Keratinocyte (primary cell): Measurements from ENCODE around the gene SLC27A1. TPM values are rescaled to one million over a fixed set of nuclear protein-coding genes. Genes with fewer than 3 reads are reported as not detected.
A peak's percentile ranks its signal among the peaks of the same experiment; 100 is the strongest.

ENCODE experiments used
- DNase-seq: peaks from one replicate; pipeline ENCODE4 v3.0.0-alpha.2; 2011; ENCODE audit warnings: low read depth, missing footprints, low spot score
- FAIRE-seq: peaks from 2 replicates; lab custom pipeline; 2011; peaks lifted over from hg19 to GRCh38; lab: Jason Lieb, UNC
- H2AFZ ChIP-seq: 2 replicates; pipeline ENCODE4 v1.6.0; 2012; ENCODE audit warnings: low read length, control low read depth, inconsistent platforms; ENCODE audit not compliant: control insufficient read depth
- H3K27ac ChIP-seq: 2 replicates; pipeline ENCODE4 v1.5.1; 2011; ENCODE audit warnings: low read length; ENCODE audit not compliant: control insufficient read depth, insufficient read depth
- H3K27me3 ChIP-seq: 3 replicates; pipeline ENCODE4 v1.6.0; 2011; ENCODE audit warnings: low read length; ENCODE audit not compliant: control insufficient read depth, insufficient read depth; ENCODE audit errors: extremely low read depth
- H3K36me3 ChIP-seq, 2 experiments: 2 replicates in 1 of 2; 3 replicates in 1 of 2; pipeline ENCODE4 v1.5.1; 2011; ENCODE audit warnings: low read length in 2 of 2, mild to moderate bottlenecking in 1 of 2; ENCODE audit not compliant: control insufficient read depth in 2 of 2, insufficient read depth in 2 of 2; ENCODE audit errors: extremely low read depth in 1 of 2
- H3K4me1 ChIP-seq: 3 replicates; pipeline ENCODE4 v1.5.1; 2011; ENCODE audit warnings: low read length; ENCODE audit not compliant: control insufficient read depth, insufficient read depth; ENCODE audit errors: extremely low read depth
- H3K4me2 ChIP-seq: 3 replicates; pipeline ENCODE4 v1.6.0; 2011; ENCODE audit warnings: low read depth, low read length; ENCODE audit not compliant: control insufficient read depth, insufficient read depth; ENCODE audit errors: extremely low read depth
- H3K4me3 ChIP-seq, 3 experiments: fragments of 200-600 bp in 1 of 3; sonication (generic) in 1 of 3; 2 replicates in 2 of 3; 3 replicates in 1 of 3; pipeline ENCODE4 v1.5.1; 2011 to 2016; ENCODE audit warnings: low read length in 3 of 3, mild to moderate bottlenecking in 3 of 3, control low read depth in 2 of 3, inconsistent platforms in 1 of 3, low read depth in 1 of 3, mixed read lengths in 1 of 3, mixed run types in 1 of 3, moderate library complexity in 1 of 3; ENCODE audit not compliant: control insufficient read depth in 2 of 3, insufficient read depth in 2 of 3; ENCODE audit errors: extremely low read depth in 1 of 3
- H3K79me2 ChIP-seq: 2 replicates; pipeline ENCODE4 v1.6.0; 2012; ENCODE audit warnings: low read length; ENCODE audit not compliant: control insufficient read depth, insufficient read depth
- H3K9ac ChIP-seq: 3 replicates; pipeline ENCODE4 v1.6.0; 2011; ENCODE audit warnings: low read length; ENCODE audit not compliant: control insufficient read depth, insufficient read depth; ENCODE audit errors: extremely low read depth
- H3K9me1 ChIP-seq: 3 replicates; pipeline ENCODE4 v1.6.0; 2011; ENCODE audit warnings: low read length; ENCODE audit not compliant: control insufficient read depth, insufficient read depth; ENCODE audit errors: extremely low read depth
- H3K9me3 ChIP-seq: 2 replicates; pipeline ENCODE4 v1.5.1; 2012; ENCODE audit warnings: low read depth, low read length; ENCODE audit not compliant: control insufficient read depth
- H4K20me1 ChIP-seq: 3 replicates; pipeline ENCODE4 v1.6.0; 2011; ENCODE audit warnings: low read length; ENCODE audit not compliant: control insufficient read depth, insufficient read depth; ENCODE audit errors: extremely low read depth
- CTCF ChIP-seq, 3 experiments: IDR thresholded peaks in 1 of 3; conservative IDR thresholded peaks in 1 of 3; optimal IDR thresholded peaks in 1 of 3; 2 replicates in 2 of 3; 3 replicates in 1 of 3; pipeline versions ENCODE3 to v1.5.1; 2011; ENCODE audit warnings: low read length in 3 of 3, mild to moderate bottlenecking in 3 of 3, moderate library complexity in 2 of 3, control low read depth in 1 of 3, inconsistent platforms in 1 of 3; ENCODE audit not compliant: insufficient read depth in 2 of 3; ENCODE audit errors: extremely low read depth in 1 of 3
- EZH2 ChIP-seq: IDR thresholded peaks from one replicate; pipeline ENCODE4 v1.6.1; 2012; ENCODE audit warnings: inconsistent platforms, mild to moderate bottlenecking, low read length, moderate library complexity
- dilution Hi-C: fragments of 300-500 bp; cut with MboI; formaldehyde crosslinking; loops from one replicate; pipeline ENCODE4 v1.7.0; 2020; ENCODE audit warnings: low sequenced_read_pairs; ENCODE audit not compliant: extremely low pct_ligation_motif_present
- polyA minus RNA-seq, 3 experiments: library from RNA; depleted of rRNA, polyadenylated mRNA; stranded (reverse); fragments of >200 nt; gene quantifications; 1 replicate in 1 of 3; 2 replicates in 1 of 3; 3 replicates in 1 of 3; pipeline ENCODE4 v1.2.3, GENCODE V29; 2011
- polyA plus RNA-seq, 5 experiments: library from polyadenylated mRNA; depleted of rRNA in 3 of 5; stranded (reverse) in 3 of 5; stranded (forward) in 1 of 5; unstranded in 1 of 5; fragments of >200 nt; gene quantifications; 1 replicate in 1 of 5; 2 replicates in 3 of 5; 3 replicates in 1 of 5; pipeline versions ENCODE4 v1.2.1 to v1.2.3, GENCODE V29; 2011 to 2012; ENCODE audit warnings: missing spikeins in 2 of 5, low read depth in 1 of 5, low replicate concordance in 1 of 5

SLC27A1 gene
- polyA plus RNA-seq (8.4 to 12.6 TPM (median 11.7 TPM) in 3 replicates), polyA minus RNA-seq (7.9 to 23.1 TPM (median 12.0 TPM) in 3 replicates)
- 2.0 TPM for polyA plus RNA-seq (2011; ENCODE audit: low read depth)
- 4.7 and 8.4 TPM in 2 replicates for polyA plus RNA-seq (2011; cell fraction: cytosol; rRNA removed)
- 28.1 and 38.7 TPM in 2 replicates for polyA plus RNA-seq (2011; cell fraction: nucleus; rRNA removed)
- 6.2 and 16.0 TPM in 2 replicates for polyA plus RNA-seq (2012; ENCODE audit: low replicate concordance)
- 31.8 TPM for polyA minus RNA-seq (2011; cell fraction: cytosol; rRNA and poly(A)+ RNA removed)
- 23.7 and 24.8 TPM in 2 replicates for polyA minus RNA-seq (2011; cell fraction: nucleus; rRNA and poly(A)+ RNA removed)

- Histone ChIP-seq H4K20me1 (no peaks in the 10 kb centered on the region), H3K4me3 (peak within 1 kb of the TSS; percentile 66 to 85 (median 85)), H2AFZ (peak within 1 kb of the TSS; percentile 100), H3K4me1 (peaks cover 27% of the 10 kb centered on the region), H3K27me3 (no peaks in the 10 kb centered on the region), H3K36me3 (no peaks in the 10 kb centered on the region), H3K79me2 (peaks cover 17% of the 10 kb centered on the region), H3K4me2 (peak within 1 kb of the TSS; percentile 96), H3K9ac (peak within 1 kb of the TSS; percentile 88), H3K27ac (peak within 1 kb of the TSS; percentile 90), H3K9me1 (no peaks in the 10 kb centered on the region), H3K9me3 (no peaks in the 10 kb centered on the region)
- dilution Hi-C loops: no loop called here
- FAIRE-seq (peak; percentile 51), DNase-seq (peak; percentile 95)
- no peak for TF ChIP-seq CTCF (optimal IDR thresholded peaks at IDR 0.05 in 1 of 3, IDR thresholded peaks at IDR 0.05 in 1 of 3, conservative IDR thresholded peaks at IDR 0.05 in 1 of 3; ENCODE audit: extremely low read depth in 1 of 3, insufficient read depth in 2 of 3, low read length in 3 of 3)
- TF ChIP-seq EZH2: no peak
Observed at GRCh38 chr19:17470068-17470841, at the start of gene SLC27A1. Gene SLC27A1, plus strand, starts transcription at chr19:17470524. Its CDS starts 17 bp downstream, at chr19:17470541.

GRCh38 chr19:17421942-17422341 lies 48.4 kb upstream of the SLC27A1 start:
- no peak overlapping the region for H3K4me2 ChIP-seq
- H3K4me1 ChIP-seq: peaks cover 9% of the 10 kb centered on the region
- no peak overlapping the region for H2AFZ ChIP-seq
- H3K9ac ChIP-seq: no peak overlapping the region
- H3K4me3 ChIP-seq: no peak overlapping the region
- no peaks in the 10 kb centered on the region for H3K9me1 ChIP-seq
- H3K36me3 ChIP-seq: peaks cover 0 to 4% of the 10 kb centered on the region in 2 experiments
- dilution Hi-C loops: no loop called here
- no peaks in the 10 kb centered on the region for H3K79me2 ChIP-seq
- no peaks in the 10 kb centered on the region for H3K9me3 ChIP-seq
- FAIRE-seq (no peak), DNase-seq (no peak)
- no peaks in the 10 kb centered on the region for H4K20me1 ChIP-seq
- TF ChIP-seq EZH2 (no peak), CTCF (optimal IDR thresholded peaks at IDR 0.05 in 1 of 3, IDR thresholded peaks at IDR 0.05 in 1 of 3, conservative IDR thresholded peaks at IDR 0.05 in 1 of 3; ENCODE audit: extremely low read depth in 1 of 3, insufficient read depth in 2 of 3, low read length in 3 of 3) (no peak)
- H3K27me3 ChIP-seq: no peaks in the 10 kb centered on the region
- no peak overlapping the region for H3K27ac ChIP-seq
